ENCODE measurements around the gene ADAMTS17.

Gene ADAMTS17

GRCh38 chr15:100009372-100009771, 332.4 kb downstream of the ADAMTS17 start:
- no peak for DNase-seq
- in situ Hi-C loops (cut with HindIII; ENCODE audit: low pct_ligation_motif_present, low pct_unique_long_range_greater_than_20kb, low sequenced_read_pairs) = no loop called here

- in situ Hi-C loops (cut with HindIII; ENCODE audit: low pct_ligation_motif_present, low pct_unique_long_range_greater_than_20kb, low sequenced_read_pairs) = no loop called here
- DNase-seq = no peak
Observed at GRCh38 chr15:100008258-100008657, 333.5 kb downstream of the ADAMTS17 start.

DNA sequence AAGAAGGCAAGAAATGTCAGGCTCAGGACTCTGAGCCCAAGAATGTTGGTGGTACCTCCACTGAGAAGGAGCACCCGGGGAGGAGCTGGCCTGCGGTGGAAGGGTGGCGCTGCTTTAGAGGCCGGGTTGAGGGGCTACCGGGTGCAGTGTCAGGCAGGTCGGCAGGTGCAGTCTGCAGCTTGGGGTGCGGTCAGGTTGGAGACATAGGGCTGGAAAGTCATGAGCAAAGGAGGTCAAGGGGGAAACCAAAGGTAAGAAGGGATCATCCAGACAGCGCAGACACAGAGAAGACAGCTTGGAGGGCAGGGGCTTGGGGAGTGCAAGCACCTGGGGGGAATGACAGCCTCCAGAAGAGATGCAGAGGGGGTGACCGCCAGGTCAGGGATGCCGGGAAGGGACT, 334.2 kb downstream of the ADAMTS17 start:
- no peak for DNase-seq
- in situ Hi-C loops (cut with HindIII; ENCODE audit: low pct_ligation_motif_present, low pct_unique_long_range_greater_than_20kb, low sequenced_read_pairs) = no loop called here

GRCh38 chr15:100005715-100006114, 336.1 kb downstream of the ADAMTS17 start:
- in situ Hi-C loops (cut with HindIII; ENCODE audit: low pct_ligation_motif_present, low pct_unique_long_range_greater_than_20kb, low sequenced_read_pairs) = no loop called here
- no peak for DNase-seq

- in situ Hi-C loops (cut with HindIII; ENCODE audit: low pct_ligation_motif_present, low pct_unique_long_range_greater_than_20kb, low sequenced_read_pairs) = no loop called here
- DNase-seq = no peak
Observed at GRCh38 chr15:100005013-100005412, 336.8 kb downstream of the ADAMTS17 start.

GRCh38 chr15:100002787-100003536, 338.8 kb downstream of the ADAMTS17 start:
- no peak for DNase-seq
- in situ Hi-C loops (cut with HindIII; ENCODE audit: low pct_ligation_motif_present, low pct_unique_long_range_greater_than_20kb, low sequenced_read_pairs) = no loop called here

DNA sequence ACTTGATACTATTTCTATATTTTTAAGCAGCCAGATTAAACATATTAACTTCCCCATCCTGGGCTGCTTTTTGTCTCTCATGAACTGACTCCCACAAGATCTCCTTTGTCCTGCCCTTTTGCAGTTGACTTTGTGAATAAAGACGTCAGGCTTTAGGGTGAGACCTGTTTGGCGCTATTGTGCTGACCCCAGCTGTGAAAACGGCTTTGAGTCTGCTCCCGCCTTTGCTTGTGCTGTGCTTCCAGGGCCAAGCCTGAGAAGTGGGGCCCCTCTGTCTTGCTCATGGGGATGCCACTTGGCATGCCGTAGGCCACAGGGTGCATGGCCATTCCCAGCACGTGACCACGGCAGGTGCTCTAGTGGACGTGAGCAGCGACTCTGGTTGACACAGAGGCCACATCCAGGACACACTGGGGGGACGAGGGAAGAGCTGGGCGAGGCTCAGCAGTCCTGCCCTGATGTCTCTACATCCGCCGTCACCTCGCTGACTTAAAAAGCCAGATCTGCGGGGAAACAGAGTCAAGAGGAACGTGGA, 339.6 kb downstream of the ADAMTS17 start:
- in situ Hi-C loops (cut with HindIII; ENCODE audit: low pct_ligation_motif_present, low pct_unique_long_range_greater_than_20kb, low sequenced_read_pairs) = no loop called here
- no peak for DNase-seq

GRCh38 chr15:100001405-100001804, 340.4 kb downstream of the ADAMTS17 start:
- in situ Hi-C loops (cut with HindIII; ENCODE audit: low pct_ligation_motif_present, low pct_unique_long_range_greater_than_20kb, low sequenced_read_pairs) = no loop called here
- no peak for DNase-seq

- no peak for DNase-seq
- in situ Hi-C loops (cut with HindIII; ENCODE audit: low pct_ligation_motif_present, low pct_unique_long_range_greater_than_20kb, low sequenced_read_pairs) = no loop called here
Observed at GRCh38 chr15:99999282-100000070, 342.3 kb downstream of the ADAMTS17 start.

GRCh38 chr15:99998661-99999101, 343.1 kb downstream of the ADAMTS17 start:
- no peak for DNase-seq
- in situ Hi-C loops (cut with HindIII; ENCODE audit: low pct_ligation_motif_present, low pct_unique_long_range_greater_than_20kb, low sequenced_read_pairs) = no loop called here

DNA sequence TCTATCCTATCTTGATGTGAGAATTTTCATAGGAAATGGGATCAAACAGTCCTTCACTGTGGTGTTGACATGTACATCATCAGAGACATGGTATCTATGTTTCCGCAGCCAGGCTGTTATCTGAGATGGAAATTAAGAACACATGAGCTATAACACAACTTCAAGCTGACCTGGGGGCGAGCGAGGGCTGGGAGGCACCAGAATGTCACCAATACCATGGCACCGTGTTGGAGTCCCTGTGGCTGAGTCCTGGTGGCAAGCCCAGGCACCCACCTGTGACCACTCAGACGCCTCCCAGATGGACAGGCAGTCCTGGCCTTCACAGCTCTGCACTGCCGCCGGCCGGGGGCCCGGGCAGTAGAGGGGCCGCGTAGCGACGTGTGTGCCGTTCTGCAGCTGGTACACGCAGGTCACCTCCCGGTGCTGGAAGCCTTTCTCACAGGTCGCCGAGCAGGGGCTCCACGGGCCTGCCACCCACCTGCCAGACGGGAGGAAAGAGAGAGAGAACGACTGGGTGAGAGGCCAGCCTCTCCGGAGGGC, 344.6 kb downstream of the ADAMTS17 start:
- no peak for DNase-seq
- in situ Hi-C loops (cut with HindIII; ENCODE audit: low pct_ligation_motif_present, low pct_unique_long_range_greater_than_20kb, low sequenced_read_pairs) = no loop called here

DNA sequence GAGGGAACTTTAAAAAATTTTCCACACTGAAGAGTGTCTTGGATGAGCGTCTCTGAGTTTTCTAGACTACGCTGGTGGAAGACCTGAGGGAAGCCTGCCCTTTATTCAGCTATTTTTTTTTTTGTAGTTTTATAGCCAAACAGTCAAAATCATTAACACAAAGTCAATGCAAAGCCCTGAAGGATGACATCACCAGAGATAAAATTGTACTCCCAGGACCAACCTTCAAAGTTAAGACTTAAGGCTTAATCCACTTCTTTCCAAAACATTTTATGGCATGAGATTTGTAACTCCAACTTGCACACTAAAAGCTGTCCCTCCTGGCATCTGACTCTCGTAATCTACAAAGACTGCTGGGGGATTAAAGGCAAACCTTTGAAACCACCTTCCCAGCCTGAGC, 345.1 kb downstream of the ADAMTS17 start:
- no peak for DNase-seq
- in situ Hi-C loops (cut with HindIII; ENCODE audit: low pct_ligation_motif_present, low pct_unique_long_range_greater_than_20kb, low sequenced_read_pairs) = no loop called here

GRCh38 chr15:99995543-99995942, 346.2 kb downstream of the ADAMTS17 start:
- DNase-seq = no peak
- in situ Hi-C loops (cut with HindIII; ENCODE audit: low pct_ligation_motif_present, low pct_unique_long_range_greater_than_20kb, low sequenced_read_pairs) = no loop called here

DNA sequence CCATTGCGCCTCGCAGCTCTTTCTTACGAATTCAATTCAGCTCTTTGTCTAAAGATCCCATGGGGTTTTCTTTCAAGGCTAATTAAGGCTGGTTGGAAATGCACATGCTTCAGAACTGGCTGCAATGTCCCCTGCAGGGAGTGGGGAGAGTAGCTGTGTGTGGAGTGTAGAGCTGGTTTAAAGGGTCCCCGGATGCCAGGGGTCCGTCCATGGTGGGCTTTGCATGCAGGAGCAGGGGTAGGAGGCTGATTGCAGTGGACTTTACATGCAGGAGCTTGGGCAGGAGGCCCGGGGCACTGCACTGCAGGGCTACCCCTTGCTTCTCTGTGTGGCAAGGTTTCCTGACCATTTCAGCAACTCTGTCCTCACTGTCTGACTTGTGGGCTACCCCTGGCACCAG, 346.9 kb downstream of the ADAMTS17 start:
- no peak for DNase-seq
- in situ Hi-C loops (cut with HindIII; ENCODE audit: low pct_ligation_motif_present, low pct_unique_long_range_greater_than_20kb, low sequenced_read_pairs) = no loop called here

DNA sequence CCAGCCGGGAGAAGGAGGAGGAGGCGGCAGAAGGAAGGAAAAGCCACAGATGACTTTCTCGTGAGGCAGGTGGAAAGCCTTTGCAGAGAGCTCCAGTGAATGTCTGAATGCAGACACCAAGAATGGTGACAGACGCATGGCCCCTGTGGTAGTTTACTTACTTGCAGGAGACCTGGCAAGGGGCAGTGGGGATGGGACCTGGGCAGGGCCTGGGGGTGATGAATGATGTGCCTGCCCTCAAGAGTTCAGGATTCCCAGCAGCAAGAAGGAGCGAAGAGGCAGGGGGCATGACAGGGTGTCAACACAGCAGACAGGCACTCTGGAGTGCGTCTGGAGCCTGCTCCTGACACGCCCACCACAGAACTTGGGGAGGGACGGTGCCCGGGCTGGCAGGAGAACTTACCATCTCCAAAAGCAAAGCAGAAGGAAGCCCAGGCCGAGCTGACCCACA, 348.1 kb downstream of the ADAMTS17 start:
- DNase-seq = no peak
- in situ Hi-C loops (cut with HindIII; ENCODE audit: low pct_ligation_motif_present, low pct_unique_long_range_greater_than_20kb, low sequenced_read_pairs) = no loop called here

GRCh38 chr15:99993262-99993661, 348.5 kb downstream of the ADAMTS17 start:
- no peak for DNase-seq
- in situ Hi-C loops (cut with HindIII; ENCODE audit: low pct_ligation_motif_present, low pct_unique_long_range_greater_than_20kb, low sequenced_read_pairs) = no loop called here

DNA sequence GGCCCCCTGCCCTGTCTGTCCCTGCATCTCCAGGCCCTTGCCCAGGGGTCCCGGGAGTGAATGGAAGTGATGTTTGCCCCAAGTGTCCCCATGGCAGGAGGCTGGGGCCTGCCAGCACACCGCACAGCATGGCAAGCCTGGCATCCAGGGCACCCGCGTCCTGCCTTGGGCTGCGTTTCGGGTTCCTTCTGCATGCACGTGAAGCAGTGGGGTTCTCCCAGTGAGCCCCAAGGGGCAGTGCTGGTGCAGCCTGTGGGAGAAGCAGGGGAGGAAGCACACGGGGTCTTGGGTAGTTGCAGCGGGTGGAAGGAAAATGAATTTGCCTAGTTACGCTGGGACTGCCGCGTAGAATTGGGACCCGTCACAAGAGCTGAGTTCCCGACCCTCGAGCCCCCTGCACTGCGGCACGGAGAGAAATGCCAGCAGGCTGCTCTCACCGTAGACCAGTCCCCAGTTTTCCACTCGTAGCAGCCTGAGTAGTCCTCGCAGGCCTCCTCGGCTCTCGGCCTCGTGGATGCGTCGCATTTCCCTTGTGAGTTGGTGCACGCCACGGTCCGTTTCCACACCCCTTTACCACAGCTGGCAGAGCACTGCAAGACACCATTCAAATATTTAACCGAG, 349.1 kb downstream of the ADAMTS17 start:
- in situ Hi-C loops (cut with HindIII; ENCODE audit: low pct_ligation_motif_present, low pct_unique_long_range_greater_than_20kb, low sequenced_read_pairs) = no loop called here

DNA sequence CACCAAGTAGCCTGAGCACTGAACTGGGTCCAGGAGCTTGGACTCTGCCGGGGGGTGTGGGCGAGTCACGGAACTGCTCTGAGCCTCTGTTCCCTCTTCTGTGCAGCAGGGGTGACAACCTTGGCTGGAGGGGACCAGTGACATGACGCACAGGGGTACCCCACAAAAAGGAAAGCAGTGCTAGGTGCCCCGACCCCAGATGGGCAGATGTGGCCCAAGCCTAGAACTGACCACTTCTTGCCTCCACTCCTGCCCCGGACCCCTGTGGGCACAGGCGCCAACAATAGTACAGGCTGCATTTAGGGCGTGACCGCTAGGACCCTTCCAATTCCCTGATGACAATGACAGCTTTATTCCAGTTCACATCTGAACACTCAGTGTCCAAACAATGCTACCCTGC, 352.7 kb downstream of the ADAMTS17 start:
- in situ Hi-C loops (cut with HindIII; ENCODE audit: low pct_ligation_motif_present, low pct_unique_long_range_greater_than_20kb, low sequenced_read_pairs) = no loop called here

More for the DNA sequence above, 349.1 kb downstream of the ADAMTS17 start:
- no peak for DNase-seq

GRCh38 chr15:99987701-99988100, 354.1 kb downstream of the ADAMTS17 start:
- no peak for DNase-seq
- in situ Hi-C loops (cut with HindIII; ENCODE audit: low pct_ligation_motif_present, low pct_unique_long_range_greater_than_20kb, low sequenced_read_pairs) = no loop called here

More for the DNA sequence above, 352.7 kb downstream of the ADAMTS17 start:
- no peak for DNase-seq
